NCI-H748 (cell line): ENCODE data around the gene NIPA2.

Source experiments
- DNase-seq: peaks from one replicate; lab custom pipeline; 2025; ENCODE audit not compliant: unreplicated experiment; lab: John Stamatoyannopoulos, UW

NIPA2 gene

DNA sequence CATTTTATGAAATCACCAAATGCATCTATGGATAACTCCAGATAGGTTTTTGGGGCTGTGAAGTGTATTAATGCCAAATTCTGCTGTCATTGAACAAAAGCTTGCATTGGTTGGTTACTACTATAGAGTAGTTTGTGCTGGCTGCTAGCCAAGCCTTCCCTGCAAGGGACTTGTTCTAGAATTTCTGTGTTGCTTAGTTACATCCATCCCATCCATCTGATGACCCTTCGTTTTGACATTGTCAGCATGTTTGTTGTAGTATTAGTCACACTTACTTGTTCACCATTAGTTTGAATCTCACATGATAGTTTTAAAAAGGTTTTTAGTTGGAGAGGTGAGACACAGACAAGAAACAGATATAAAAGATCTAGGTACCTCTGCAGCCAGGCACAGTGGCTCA lies 7.0 kb upstream of the NIPA2 start:
- peak; percentile 3 for DNase-seq

DNA sequence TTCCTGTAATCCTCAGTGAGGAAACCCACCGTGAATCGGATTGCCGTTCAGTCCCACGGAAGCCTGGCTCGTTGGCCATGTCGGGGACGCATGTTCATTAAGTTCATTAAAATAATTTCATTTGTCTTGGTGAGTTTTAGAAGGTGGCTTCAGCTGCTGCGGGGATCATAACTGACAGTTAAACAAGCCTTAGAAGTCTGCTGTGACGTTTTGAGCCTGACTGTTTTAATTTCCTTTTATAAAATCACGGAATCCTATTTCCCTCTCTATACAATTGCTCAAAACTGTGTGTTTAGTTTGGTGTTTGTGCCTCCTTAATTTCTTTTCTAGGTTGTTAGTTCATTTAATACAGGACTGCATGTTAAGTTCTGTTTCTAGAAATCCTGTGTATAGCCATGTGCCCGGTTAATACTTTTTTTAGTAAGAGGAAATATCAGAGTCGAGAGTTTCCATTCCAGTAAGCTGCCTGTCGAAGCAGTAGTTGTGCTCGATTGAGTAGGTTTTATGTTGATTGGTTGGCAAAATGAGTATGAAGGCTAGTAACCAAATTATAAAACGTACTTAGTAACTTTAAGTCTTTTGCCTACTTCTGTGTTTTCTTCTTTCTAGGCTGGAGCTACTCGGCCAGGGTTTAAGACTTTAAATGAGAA lies 705 bp downstream of the NIPA2 start:
- DNase-seq = no peak

DNA sequence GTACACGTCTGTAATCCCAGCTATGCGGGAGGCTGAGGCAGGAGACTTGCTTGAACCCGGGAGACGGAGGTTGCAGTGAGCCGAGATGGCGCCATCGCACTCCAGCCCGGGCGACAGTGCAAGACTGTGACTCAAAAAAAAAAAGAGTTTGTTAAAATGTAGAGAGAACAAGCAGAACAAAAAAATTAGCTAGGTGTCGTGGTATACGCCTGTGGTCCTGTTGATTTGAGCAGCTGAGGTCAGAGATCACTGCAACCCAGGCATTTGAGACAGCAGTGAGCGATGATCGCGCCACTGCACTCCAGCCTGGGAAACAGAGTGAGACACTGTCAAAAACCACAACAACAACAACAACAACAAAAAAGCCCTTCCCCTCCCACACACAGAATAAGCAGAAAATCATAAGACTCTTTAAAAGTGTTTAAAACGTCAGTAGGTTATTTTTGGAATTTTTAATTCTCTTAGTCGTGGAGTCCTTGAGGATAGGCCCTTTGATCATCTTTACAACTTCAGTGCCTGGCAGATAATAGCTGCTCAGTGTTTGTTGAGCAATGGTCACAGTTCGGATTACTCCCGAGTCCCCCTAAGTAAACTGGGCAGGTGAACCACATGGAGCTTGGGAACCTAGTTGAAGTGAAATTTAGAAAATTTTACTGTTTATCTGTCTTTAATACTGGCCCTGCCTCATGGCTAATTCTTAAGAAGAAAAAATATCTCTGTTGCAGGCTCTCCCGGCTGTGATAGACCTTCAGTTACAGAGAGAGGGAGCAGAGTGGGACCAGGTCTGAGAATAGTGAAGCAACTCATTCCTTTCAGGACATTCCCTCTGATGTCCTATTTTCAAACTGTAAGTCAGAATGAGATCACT lies 6.2 kb downstream of the NIPA2 start:
- DNase-seq = no peak

DNA sequence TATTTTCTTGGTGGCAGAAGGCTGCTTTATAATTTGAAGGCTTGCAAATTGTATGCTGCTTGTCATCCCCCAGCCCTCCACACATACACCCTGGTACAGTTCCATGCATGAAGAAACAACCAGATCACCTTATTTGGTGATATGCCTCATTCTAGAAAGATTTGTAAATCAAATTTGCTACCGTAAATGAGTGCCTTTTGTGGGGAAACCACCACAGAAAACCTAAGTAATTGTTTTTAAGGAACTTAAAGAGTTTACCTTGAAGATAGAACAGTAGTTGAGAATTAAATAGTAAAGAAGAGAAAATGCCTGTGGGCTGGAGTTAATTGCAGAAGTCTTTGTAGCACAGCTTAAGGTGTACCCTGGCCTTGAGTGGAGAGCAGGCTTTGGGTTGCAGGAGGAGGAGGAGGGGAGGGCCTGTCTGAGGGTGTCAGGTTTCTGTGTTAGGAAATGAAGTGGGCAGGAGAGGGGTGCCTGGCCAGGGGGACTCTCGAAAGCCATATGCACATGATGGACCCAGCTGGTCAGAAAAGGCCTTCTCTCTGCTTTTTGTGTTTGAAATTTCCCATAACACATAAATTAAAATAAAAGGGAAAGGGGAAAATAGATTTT lies 6.9 kb downstream of the NIPA2 start:
- no peak for DNase-seq

DNA sequence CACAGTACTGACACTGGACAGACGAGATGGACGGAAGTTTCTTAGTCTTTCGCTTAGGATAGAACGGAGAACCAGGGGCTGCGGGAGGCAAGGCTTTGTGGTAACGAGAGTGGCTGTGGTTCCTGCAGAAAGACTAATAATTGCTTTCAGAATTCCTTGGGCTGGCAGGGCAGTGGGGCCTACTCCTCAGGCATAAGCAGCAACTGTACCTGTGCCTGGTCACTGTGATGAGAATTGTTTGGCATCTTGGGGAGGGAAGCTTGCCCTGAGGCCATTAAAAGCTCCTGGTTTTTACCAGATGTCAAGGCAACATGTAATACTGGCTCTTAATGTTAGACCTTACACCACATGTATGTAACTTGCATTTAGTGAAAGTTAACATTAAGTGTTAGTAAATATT lies 7.6 kb downstream of the NIPA2 start:
- DNase-seq = no peak

DNA sequence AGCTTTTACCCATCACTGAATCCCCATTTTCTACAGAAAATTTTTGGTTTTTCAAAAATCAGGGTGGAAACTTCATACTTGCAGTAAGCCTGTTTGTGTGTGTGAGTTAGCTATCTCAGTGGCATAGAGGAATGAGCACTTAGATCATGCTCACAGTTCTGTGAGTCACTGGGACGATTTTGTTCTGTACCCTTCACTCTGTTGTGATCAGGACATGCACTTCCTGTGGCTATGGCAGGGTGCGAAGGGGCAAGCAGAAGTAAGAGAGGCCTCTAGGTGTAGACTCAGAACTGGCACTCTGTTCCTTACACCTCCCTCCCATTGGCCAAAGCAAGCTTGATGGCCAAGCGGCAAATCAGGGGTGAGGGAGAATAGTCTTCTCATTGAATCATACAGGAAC lies 11.6 kb downstream of the NIPA2 start:
- DNase-seq = no peak

DNA sequence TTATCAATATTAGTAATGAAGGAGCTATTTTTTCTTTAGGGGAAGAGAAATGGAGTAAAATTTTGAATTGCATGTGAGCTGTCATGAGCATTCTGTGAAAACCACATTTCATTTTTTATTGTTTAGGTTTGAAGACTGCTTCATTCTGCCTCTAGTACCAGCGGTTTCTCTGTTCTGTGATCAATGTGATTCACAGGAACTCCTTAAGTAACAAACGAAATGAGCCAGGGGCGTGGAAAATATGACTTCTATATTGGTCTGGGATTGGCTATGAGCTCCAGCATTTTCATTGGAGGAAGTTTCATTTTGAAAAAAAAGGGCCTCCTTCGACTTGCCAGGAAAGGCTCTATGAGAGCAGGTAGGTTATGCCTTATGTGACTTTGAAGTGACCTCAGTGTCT lies 13.0 kb downstream of the NIPA2 start:
- no peak for DNase-seq

DNA sequence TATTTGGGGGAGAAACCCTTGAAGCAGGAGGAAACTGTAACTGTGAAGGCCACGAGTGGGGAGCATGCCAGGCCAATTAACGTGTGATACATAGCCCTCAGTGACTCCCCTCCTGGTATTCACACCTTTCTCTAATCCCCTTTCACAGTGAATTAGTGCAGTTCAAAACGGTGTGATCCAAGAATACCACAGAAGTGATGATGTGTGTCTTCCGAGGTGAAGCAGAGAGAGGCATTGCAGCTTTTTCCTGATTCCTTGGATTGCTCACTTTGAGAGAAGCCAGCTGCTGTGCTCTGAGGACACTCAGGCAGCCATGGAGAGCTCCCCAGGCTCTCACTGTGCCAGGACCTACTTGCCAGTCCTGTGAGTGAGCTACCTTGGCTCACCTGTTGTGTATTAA lies 17.3 kb downstream of the NIPA2 start:
- no peak for DNase-seq

DNA sequence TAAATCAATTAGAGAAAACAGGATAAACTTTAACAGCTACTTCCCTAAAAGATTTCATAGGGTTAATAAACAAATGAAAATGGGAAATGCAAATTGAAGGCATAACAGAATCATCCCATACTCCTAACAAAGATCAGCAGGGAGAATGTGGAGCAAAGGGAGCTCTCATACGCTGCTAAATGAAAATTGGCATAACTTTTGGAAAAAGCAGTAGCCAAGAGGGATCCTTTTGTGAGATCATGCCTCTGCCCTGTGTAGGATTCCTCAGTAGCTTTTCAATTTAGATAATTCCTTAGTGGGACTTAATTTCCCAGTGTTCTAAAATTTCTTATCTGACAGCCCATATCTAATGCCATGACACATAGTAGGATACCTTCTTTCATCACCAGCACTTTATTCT lies 18.2 kb downstream of the NIPA2 start:
- no peak for DNase-seq

DNA sequence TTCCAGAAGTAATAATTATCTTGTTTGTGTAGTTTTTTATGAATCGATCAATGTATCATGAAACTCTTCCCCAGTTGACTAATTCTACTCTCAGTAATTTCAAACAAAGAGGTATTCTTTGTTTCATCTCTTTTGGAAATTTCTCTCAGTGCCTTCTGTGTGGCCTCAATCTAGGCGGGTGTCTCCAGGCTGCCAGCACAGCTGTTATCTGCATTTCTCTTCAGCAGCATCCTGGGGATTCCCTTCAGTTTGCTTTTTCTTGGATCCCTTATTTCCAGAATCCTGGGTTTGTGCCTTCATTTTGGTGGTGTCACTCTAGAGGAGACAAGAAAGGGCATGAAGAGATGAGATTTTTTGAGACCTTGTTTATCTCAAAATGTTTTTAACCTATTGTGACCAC lies 22.7 kb downstream of the NIPA2 start:
- DNase-seq = no peak

DNA sequence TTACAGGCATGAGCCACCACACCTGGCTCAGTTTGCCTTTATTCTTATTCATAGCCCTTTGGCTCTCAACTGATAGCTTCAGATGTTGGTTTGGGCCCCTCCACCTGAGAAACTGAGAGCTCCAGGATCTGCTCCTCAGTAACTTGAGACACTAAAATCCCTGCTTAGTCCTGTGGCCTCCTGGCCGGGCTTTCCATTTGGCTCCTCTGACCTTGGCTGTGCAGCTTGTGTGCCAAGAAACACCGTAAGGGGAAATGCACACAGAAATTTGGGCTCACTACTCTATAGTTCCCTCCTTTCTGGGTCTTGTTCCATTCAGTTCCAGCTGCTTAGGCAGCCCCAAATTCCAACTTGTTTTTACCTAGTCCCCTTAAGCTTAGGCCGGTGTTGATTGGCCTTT lies 24.9 kb downstream of the NIPA2 start:
- no peak for DNase-seq

DNA sequence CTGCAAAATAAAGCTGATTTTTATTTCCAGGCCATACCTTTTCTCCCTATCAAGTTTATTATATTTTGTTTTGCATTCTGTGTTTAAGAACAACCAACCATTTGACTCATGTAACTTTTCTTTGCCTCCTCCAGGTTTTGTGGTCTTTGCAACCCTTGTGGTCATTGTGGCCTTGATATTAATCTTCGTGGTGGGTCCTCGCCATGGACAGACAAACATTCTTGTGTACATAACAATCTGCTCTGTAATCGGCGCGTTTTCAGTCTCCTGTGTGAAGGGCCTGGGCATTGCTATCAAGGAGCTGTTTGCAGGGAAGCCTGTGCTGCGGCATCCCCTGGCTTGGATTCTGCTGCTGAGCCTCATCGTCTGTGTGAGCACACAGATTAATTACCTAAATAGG lies 27.6 kb downstream of the NIPA2 start:
- DNase-seq = no peak

DNA sequence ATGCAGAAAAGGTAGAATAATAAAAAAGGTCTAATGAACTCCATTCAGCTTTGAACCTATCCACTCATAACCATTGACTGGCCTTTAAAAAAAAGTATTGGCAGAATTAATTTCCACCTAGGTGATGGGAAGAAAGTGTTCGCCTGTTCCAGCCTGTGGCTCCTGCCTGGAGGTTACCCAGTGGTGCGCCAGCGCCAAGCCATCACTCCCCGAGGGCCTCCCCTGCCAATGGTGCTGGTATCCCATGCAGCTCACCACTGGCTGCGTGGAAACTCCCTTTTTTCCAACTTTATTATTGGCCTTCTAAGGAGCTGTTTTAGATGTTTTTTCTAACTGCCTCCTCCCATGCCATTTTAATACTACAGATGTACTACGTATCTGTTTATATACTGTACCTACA lies 29.4 kb downstream of the NIPA2 start:
- no peak for DNase-seq

DNA sequence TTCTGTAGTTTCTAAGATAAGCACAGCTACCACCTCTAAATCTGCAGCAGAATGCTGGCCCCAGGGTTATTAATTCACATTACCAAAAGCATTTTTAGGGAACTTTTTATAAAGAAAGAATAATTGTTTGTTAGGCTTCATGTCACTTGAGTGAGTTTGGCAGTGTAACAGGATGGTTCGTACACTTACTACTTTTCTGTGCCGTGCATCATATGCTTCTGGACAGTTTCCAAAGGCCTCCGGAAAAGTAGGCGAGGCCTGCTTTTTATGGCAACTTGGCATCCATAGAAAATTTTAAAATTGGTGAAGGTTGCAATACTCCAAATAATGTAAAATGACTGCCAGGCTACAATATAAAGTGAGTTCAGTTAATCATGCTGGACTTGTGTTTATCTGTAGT lies 30.0 kb downstream of the NIPA2 start:
- no peak for DNase-seq

DNA sequence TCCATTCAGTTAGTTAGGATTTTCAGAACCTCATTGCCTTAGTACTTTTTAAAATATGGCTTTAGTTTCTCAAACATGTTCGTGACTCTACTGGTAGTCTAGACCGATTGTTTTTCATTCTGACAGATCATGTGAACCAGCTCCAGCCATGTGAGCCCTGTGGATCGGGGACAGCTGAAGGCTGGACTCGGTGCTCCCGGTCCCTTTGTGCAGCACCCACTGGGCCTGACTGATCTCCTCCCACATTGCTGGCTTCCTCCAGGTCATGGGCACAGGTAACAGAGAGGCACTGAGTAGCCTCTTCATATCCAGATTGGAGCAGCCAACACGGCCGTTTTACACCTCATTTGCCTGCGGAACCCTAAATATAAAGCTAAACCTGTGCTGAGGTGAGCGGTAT lies 30.5 kb downstream of the NIPA2 start:
- DNase-seq = no peak

DNA sequence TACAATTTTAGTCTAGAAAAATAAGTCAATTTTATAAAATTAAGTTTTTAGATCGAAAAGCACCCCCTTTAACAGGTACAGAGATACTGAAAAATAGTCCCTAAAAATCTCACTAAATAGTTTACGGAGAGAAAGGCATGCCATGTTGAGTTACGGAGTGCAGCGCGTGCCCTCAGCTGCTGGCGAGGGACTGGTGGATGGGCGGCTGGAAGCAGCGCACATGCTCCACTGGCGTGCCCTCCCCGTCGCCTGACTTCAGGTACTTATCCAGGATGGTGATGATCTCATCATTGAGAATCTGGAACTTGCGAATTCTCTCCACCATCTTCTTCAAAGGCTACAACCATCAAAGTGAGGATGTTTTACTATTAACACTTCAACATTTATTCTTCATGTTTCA lies 31.4 kb downstream of the NIPA2 start:
- no peak for DNase-seq

DNA sequence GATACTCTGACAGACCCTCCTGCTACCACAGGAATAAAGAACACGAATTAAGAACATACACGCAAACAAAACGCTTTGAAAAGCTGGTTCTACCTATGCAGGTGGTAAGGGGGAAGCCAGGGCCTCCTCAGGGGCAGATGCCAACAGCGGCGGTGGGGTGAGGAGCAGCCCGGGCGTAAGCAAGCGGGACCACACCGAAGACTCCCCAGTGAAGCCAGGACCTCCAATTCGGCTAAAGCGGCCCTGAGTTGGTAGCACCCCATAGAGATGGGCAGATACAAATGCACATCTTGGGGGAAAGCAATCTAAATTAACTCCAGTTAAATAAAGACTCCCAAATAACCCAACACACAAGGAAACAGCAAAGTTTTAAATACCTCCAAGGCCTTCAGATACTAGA lies 32.4 kb downstream of the NIPA2 start:
- DNase-seq = no peak

DNA sequence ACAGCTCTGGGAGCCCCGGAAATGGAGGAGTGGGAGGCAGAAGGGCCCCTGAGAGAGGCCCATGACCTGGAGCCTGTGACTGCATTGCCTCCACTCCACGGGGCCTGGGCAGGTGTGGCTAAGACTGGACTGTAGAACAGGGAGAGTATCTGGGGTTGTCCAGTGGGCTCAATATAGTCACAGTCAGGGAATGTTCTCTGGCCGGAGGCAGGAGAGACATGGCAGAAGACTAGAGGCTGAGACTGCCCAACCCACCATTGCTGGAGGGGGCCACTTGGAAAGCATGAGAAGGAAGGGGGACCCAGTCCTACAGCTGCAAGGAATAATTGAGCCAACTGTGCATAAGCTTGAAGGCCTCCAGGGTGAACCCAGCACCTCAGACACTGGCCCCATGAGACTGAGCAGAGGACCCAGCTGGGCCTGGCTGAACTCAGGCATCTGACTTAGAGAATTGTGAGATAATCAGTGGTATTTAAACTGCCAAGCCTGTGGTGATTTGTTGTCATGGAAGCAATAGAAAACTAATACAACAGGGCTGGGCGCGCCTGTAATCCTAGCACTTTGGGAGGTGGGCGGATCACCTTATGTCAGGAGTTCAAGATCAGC lies 33.1 kb downstream of the NIPA2 start:
- DNase-seq = no peak

DNA sequence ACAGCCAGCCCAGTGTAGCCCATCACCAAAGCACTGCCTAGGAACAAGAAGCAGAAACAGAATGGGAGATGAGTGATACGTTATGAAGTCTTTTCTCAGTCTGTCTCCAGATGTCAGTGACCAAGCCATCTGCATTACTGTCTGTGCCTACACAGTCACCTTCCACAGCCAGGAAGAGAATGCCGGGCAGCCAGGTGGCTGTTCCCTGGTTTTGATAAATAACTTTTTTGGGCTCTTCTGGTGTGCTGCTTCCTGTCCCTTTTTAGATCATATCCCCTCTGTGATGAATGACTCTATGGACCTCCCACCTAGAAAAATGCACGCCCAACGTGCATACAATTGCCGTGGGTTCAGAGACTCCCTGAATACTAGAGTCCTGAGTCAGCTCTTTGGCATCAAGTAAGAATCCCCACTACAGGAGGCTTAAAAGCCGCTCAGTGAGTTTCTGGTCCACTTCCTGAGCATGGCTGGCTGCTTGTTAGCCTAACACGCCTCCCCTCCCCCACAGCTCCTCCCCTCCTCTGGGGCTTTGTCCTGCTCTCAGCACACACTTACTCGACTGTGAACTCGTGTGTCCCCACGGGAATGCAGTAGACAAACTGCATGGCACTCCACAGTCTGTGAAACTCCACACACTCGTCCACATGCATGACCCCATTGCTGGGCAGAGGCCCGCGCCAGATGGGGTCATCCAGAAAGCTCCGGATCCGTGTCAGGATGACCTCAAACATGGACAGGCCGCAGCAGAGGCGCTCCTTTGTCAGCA lies 34.7 kb downstream of the NIPA2 start:
- no peak for DNase-seq

DNA sequence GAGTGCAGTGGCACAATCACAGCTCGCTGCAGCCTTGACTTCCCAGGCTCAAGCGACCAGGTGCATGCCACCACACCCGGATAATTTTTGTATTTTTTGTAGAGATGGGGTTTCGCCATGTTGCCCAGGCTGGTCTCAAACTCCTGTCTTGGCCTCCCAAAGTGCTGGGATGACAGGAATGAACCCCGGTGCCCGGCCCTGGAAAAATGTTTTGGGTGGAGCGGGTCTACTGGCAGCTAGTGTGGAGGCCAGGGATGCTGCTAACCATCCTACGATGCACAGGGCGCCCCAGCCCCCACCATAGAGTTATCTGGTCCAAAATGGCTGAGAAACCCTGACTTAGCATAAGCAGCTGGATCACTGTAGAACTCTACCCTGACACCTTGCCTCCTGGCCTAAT lies 35.4 kb downstream of the NIPA2 start:
- no peak for DNase-seq

DNA sequence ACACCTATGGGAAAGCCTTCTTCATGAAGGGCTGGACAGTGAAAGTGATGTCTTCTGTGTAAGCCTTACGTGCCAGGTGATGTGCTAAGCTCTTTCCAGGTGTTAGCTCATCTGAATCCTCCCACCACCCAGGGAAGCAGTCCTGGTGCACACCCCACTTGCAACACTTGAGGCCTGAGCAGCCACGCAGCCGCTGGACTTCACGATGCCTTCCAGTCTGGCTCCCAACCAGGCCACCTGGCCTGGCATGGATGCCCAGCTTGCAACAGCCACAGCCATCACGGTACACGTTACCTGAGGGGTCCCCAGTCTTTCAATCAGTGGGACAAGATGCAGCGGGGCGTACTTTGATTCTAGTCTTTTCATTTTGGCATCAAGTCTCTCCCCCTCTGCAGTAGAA lies 35.8 kb downstream of the NIPA2 start:
- DNase-seq = no peak
